Measurements from ENCODE around the gene ADAMTS2. TPM values are rescaled to one million over a fixed set of nuclear protein-coding genes. Genes with fewer than 3 reads are reported as not detected.

Gene ADAMTS2
- total and polyA plus RNA-seq, 2 donors (not counting 3 experiments of a cell fraction or from before 2014, with no cell fraction given) = not detected

- H3K27ac ChIP-seq (ENCODE audit: insufficient read depth, low read depth, low read length) = no peak overlapping the region
- H3K79me2 ChIP-seq (ENCODE audit: control insufficient read depth, insufficient read depth, low read length) = no peaks in the 10 kb centered on the region
- BruUV-seq (replicated peaks) = no TSS peak
- H3K4me2 ChIP-seq (ENCODE audit: insufficient read depth, low read length) = no peak overlapping the region
- no peaks in the 10 kb centered on the region for H3K4me1 ChIP-seq (ENCODE audit: control insufficient read depth, extremely low read depth, insufficient read depth, low read length)
- POLR2A ChIA-PET = no interaction called here
- intact Hi-C loops (cut with micrococcal nuclease) = no loop called here
- no peak for FAIRE-seq
- CTCF ChIA-PET = no interaction called here
- no peaks in the 10 kb centered on the region for H3K27me3 ChIP-seq (ENCODE audit: control insufficient read depth in 2 of 2, insufficient read depth in 2 of 2, low read length in 2 of 2)
- TF ChIP-seq MAX (IDR thresholded peaks at IDR 0.05; ENCODE audit: insufficient read depth, insufficient read length) (no peak), POLR2A (IDR thresholded peaks at IDR 0.05; ENCODE audit: low read depth, low read length) (no peak), GATA2 (IDR thresholded peaks at IDR 0.05; ENCODE audit: insufficient read depth, insufficient read length, low read depth, low read length) (no peak), JUN (IDR thresholded peaks at IDR 0.05; ENCODE audit: borderline replicate concordance, insufficient read depth, insufficient read length, low read depth) (no peak), MYC (IDR thresholded peaks at IDR 0.05; ENCODE audit: low read depth, low read length) (no peak), FOS (IDR thresholded peaks at IDR 0.05; ENCODE audit: borderline replicate concordance, insufficient read depth, low read length) (no peak), POLR2AphosphoS5 (IDR thresholded peaks at IDR 0.05; ENCODE audit: insufficient read depth, low read depth, low read length) (no peak), CTCF (IDR thresholded peaks at IDR 0.05; ENCODE audit: extremely low read depth in 1 of 2, insufficient read depth in 1 of 2, low read depth in 1 of 2, low read length in 2 of 2) (no peak), EZH2 (IDR thresholded peaks at IDR 0.05; ENCODE audit: borderline replicate concordance, low read depth, low read length, severe bottlenecking) (no peak)
- no peaks in the 10 kb centered on the region for H4K20me1 ChIP-seq (replicated peaks; ENCODE audit: control insufficient read depth, extremely low read depth, insufficient read depth, low read length)
- peaks cover 2% of the 10 kb centered on the region for H3K9me3 ChIP-seq (replicated peaks; ENCODE audit: control insufficient read depth, insufficient read depth, low read length)
- H3K36me3 ChIP-seq (ENCODE audit: control insufficient read depth in 2 of 2, extremely low read depth in 1 of 2, insufficient read depth in 2 of 2, low read length in 2 of 2) = no peaks in the 10 kb centered on the region
- no peaks in the 10 kb centered on the region for H3K9me1 ChIP-seq (replicated peaks; ENCODE audit: control insufficient read depth, extremely low read depth, insufficient read depth, low read length)
- H2AFZ ChIP-seq (ENCODE audit: low read depth, low read length) = no peak overlapping the region
- no peak for DNase-seq (ENCODE audit: low read depth, low spot score)
- no peak overlapping the region for H3K4me3 ChIP-seq (replicated peaks in 1 of 3; ENCODE audit: insufficient read depth in 1 of 3, low read depth in 1 of 3, low read length in 3 of 3)
- dilution Hi-C loops (cut with MboI; ENCODE audit: extremely low pct_ligation_motif_present, low sequenced_read_pairs) = no loop called here
- H3K9ac ChIP-seq (replicated peaks; ENCODE audit: extremely low read depth, insufficient read depth, low read length) = no peak overlapping the region
Measured at GRCh38 chr5:179314606-179315355, 30.5 kb downstream of the ADAMTS2 start.
